EH (cell line): ENCODE data around the gene UPF1.

Experiments
- DNase-seq: peaks from one replicate; pipeline ENCODE4 v3.0.0-alpha.2; 2015; ENCODE audit warnings: low read depth

Gene UPF1

DNA sequence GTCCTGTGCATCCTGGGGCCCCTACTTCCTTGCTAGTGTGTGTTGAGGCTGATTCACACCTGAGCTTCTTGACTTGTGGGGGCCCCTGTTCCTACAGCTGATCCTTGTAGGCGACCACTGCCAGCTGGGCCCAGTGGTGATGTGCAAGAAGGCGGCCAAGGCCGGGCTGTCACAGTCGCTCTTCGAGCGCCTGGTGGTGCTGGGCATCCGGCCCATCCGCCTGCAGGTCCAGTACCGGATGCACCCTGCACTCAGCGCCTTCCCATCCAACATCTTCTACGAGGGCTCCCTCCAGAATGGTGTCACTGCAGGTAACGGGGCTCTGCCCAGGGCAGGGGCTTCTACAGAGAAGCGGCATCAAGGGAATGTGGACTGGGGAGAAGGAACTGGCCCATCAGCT is 25.5 kb downstream of the UPF1 start:
- no peak for DNase-seq

- DNase-seq, result no peak
Measured at GRCh38 chr19:18858906-18859646, 27.3 kb downstream of the UPF1 start.

- no peak for DNase-seq
Measured at GRCh38 chr19:18859676-18860301, 28.0 kb downstream of the UPF1 start.

DNA sequence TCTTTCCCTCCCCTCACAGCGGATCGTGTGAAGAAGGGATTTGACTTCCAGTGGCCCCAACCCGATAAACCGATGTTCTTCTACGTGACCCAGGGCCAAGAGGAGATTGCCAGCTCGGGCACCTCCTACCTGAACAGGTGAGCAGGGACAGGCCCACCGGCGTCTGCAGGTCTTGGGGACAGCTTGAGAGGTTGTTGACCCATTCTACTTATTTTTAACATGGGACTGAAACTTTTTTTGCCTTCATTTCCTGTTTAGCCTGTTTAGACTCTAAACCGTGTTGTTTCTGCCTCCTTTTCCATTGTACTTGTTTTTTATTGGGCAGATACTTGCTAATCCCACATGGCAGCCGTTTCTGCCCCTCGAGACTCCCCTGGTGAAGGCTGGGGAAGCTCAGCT is 28.5 kb downstream of the UPF1 start:
- DNase-seq, result no peak

DNA sequence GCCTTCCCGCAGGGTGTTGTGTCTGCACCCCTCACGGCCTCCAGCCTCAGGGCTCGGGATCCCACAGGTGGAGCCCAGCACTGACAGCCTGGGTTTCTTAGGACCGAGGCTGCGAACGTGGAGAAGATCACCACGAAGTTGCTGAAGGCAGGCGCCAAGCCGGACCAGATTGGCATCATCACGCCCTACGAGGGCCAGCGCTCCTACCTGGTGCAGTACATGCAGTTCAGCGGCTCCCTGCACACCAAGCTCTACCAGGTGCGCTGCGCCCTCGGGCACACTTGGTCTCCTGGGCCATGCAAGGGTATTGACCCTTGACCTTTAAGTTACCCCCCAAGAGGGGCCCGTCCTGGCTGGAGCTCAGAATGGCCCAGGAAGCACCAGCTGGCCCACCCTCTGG is 29.0 kb downstream of the UPF1 start:
- no peak for DNase-seq

DNA sequence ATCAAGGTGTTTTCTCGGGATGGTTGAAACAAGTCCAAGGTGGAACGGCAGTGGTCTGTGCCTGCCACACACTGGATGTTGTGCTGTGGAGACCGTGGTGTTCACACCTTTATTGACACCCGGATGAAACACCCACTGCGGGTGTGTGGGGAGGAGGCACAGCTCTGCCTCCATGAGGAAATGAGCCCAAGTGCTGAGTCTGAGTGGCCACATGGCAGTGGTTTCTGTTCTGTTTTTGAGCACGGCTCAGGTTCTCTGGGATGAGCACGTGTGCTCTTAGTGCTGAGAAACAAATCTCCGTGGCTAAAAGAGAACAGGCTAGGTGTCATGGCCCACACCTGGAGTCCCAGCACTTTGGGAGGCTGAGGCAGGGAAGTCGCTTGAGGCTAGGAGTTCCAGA is 29.5 kb downstream of the UPF1 start:
- no peak for DNase-seq

GRCh38 chr19:18861917-18862316 is 30.2 kb downstream of the UPF1 start:
- no peak for DNase-seq

GRCh38 chr19:18862976-18863842 is 31.4 kb downstream of the UPF1 start:
- DNase-seq, result no peak

DNA sequence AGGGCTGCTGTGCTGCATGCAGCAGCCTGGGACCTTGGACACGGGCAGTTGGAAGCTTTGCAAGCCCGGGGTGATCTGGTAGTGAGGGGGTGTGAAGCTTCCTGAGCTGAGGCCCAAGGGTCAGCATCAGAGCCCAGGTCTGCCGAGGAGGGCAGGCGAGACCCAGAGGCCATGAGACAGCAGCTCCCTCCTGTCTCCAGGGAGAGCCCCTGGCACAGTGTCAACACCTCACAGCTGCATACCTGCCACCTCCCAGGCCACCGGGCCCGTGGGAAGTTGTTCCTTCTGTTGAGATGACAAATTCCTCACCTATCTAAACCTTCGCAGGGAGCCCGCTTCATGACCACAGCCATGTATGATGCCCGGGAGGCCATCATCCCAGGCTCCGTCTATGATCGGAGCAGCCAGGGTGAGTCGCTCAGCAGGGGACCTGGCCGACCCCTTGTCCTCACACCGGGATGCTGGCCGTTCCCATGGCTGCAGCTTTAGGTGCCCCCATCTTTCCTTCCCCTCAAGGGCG is 32.1 kb downstream of the UPF1 start:
- DNase-seq, result no peak

GRCh38 chr19:18865106-18865972 is 33.6 kb downstream of the UPF1 start:
- DNase-seq, result no peak

- DNase-seq, result peak; percentile 62
Measured at GRCh38 chr19:18865973-18866799, 34.4 kb downstream of the UPF1 start.

DNA sequence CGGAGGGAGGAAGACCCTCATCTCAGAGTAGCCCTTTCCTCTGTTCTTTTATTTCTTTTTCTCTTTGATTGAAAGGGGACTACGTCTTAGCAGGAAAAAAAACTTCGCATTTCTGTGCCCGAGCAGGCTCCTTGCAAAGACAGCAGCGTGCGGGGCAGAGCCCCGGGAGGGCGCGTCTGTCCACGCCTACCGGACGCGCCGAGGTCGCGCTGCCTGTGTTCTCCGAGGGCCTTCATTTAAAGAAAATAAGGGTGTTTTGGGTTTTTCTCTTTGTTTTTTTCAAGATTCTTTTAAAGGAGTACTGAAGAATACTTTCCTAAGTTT is 35.0 kb downstream of the UPF1 start:
- no peak for DNase-seq

DNA sequence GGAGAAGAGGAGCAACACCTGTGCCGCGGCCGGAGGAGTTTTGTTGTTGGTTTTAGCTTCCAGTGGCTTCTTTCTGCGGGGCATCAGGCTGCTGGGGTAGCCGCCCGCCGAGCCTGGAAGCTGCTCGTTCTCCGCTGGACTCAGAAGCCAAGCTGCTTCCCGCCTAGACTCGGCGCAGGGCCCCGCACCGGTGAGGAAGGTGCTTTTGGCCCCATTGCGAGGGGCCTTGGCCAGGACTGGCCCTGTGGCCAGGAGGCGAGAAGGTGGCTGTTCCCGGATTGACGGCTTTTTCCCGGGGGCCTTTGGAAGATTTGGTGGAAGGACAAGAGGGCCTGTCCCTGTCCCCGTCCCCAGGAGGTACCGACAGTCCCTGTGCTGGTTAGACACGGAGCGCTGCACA is 35.4 kb downstream of the UPF1 start:
- DNase-seq, result no peak

DNA sequence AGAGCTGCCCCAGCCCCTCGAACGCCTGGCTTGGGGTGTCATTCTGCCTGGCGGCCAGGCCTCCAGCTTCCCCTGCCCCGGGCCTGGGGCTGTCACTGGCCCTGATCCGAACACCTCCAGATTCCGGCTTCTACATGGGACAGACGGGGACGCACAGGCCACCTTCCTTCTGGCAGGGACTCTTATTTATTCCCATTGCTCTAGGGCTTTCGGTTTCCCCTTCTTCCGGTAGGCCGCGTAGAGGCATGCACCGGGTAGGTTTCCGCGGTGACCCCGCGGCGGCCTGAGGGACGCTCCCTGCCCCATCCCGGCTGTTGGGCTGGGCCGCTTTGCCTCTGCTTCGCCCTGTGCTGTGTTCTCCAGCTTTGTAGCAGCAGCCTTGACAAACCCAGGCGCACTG is 36.0 kb downstream of the UPF1 start:
- no peak for DNase-seq

DNA sequence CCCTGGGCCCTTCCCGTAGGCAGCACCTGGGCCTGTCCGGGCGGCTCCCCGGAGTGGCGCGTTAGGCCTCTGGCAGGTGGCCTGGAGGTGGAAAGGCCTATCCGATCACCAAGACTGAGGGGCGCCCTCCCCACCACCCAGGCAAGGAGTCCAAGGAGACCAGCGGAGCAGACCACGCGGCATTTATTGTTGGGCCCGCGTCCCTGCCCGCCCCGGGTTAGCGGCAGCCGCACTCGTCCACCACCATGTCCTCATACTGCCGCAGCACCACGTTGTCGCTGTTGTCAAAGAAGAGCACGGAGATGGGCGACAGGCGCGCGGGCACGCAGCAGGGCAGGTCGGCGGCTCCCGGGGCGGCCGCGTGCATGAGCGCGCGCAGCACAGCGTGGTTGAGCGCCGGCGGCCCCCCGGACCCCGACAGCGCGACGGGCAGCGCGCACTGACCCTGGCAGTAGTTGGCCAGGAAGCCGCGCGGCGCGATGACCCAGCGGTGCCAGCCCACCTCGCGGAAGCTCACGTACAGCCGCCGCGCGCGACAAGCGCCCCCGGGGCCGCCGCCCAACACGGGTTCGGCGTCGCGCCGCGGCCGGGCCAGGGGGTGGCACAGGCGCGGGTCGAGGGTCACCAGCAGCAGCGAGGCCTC is 36.7 kb downstream of the UPF1 start:
- DNase-seq, result no peak

- DNase-seq, result no peak
Measured at GRCh38 chr19:18869023-18869618, 37.4 kb downstream of the UPF1 start.

DNA sequence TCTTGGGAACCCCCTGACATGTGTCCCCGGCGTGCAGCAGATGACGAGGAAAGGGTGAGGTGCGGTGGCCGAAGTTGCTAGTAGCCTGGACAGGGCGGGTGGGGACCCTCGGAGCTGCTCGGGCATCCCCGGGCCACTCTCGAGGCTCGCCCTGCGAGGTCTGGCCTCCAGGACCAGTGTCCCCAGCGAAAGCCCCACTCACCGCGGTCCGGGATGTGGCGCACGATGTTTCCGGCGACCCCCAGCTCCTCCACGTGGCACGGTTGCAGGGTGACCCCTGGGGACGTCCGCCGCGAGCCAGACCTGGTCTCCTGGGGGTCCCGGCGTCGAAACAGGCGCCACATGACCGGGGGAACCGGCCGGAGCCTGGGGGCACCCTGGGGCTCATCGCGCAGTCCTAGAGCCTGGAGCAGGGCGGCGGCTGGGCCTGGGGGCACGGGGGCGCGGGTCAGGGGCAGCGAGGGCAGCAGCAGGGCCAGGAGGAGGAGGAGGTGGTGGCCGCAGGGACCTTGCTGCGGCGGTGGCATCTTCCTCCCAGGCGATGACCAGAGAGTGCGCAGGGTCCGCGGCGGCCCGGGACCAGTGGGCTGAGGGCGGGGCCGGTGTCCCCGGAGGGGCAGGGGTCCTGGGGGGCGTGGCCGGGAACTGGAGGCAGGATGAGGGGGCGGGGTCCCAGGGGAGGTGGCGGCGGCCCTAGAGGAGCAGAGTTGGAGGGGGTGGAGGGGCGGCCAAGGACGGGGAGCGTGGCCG is 38.2 kb downstream of the UPF1 start:
- no peak for DNase-seq

DNA sequence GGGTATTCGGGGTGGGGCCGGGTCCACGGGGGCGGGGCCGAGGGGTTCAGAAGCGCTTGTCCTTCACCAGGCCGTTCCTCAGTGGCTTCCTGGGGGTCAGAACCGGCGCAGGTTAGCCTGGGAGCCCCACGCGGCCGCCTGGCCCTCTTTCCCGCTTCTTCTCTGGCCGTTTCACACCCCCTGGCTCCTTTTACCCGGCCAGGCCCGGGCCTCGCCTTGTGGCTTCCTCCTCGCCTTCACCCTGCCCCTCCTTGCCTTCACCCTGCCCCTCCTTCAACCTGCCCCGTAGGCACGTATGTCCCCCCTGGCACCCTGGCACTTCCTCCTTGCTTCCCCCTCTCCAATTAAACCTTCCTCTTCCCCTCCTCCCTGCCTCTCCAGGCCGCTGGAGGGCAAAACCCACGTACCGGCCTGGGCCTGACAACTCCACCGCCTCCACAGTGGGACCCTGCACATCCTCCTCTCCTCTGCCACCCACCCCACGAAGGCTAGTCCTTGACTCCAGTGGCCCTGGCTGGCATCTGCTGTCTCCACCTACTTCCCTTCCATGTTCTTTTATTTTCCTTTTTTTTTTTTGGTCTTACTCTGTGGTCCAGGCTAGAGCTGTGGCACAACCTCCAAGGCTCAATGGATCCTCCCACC is 38.9 kb downstream of the UPF1 start:
- no peak for DNase-seq

GRCh38 chr19:18871543-18871942 is 39.8 kb downstream of the UPF1 start:
- DNase-seq, result no peak
